ENCODE measurements around the gene ZSCAN5B.
"Not testable (repeated sequence)": the region's sequence is repeated elsewhere in the genome, so short reads cannot be mapped to it uniquely, and the experiment has no call there.

ZSCAN5B gene

GRCh38 chr19:56193981-56194640, 3.5 kb downstream of the ZSCAN5B start:
- Mint-ChIP-seq H3K9me3 (no peaks in the 10 kb centered on the region), H3K4me3 (no peak overlapping the region), H3K36me3 (no peaks in the 10 kb centered on the region), H3K4me1 (no peaks in the 10 kb centered on the region), H3K27me3 (peaks cover 10% of the 10 kb centered on the region), H3K27ac (no peak overlapping the region)
- no peak for ATAC-seq

- no peak for ATAC-seq
- Mint-ChIP-seq H3K36me3 (no peaks in the 10 kb centered on the region), H3K4me1 (no peaks in the 10 kb centered on the region), H3K9me3 (no peaks in the 10 kb centered on the region), H3K27me3 (peaks cover 10% of the 10 kb centered on the region), H3K4me3 (no peak overlapping the region), H3K27ac (no peak overlapping the region)
These were observed 5.9 kb downstream of the ZSCAN5B start for GRCh38 chr19:56191711-56192110.

GRCh38 chr19:56191115-56191514, 6.5 kb downstream of the ZSCAN5B start:
- H3K4me1 Mint-ChIP-seq, result no peaks in the 10 kb centered on the region
- H3K4me3 Mint-ChIP-seq, result no peak overlapping the region
- H3K36me3 Mint-ChIP-seq, result no peaks in the 10 kb centered on the region
- H3K27me3 Mint-ChIP-seq, result peaks cover 10% of the 10 kb centered on the region
- H3K9me3 Mint-ChIP-seq, result no peaks in the 10 kb centered on the region
- no peak overlapping the region for H3K27ac Mint-ChIP-seq
- no peak for ATAC-seq

- no peak overlapping the region for H3K27ac Mint-ChIP-seq
- H3K36me3 Mint-ChIP-seq, result no peaks in the 10 kb centered on the region
- no peaks in the 10 kb centered on the region for H3K9me3 Mint-ChIP-seq
- no peak for ATAC-seq
- H3K27me3 Mint-ChIP-seq, result peaks cover 22% of the 10 kb centered on the region
- H3K4me3 Mint-ChIP-seq, result no peak overlapping the region
- no peaks in the 10 kb centered on the region for H3K4me1 Mint-ChIP-seq
These were observed 7.8 kb downstream of the ZSCAN5B start for GRCh38 chr19:56189785-56190184.

GRCh38 chr19:56177564-56178243, 19.9 kb downstream of the ZSCAN5B start:
- peaks cover 29% of the 10 kb centered on the region for H3K27me3 Mint-ChIP-seq

GRCh38 chr19:56176881-56177280, 20.7 kb downstream of the ZSCAN5B start:
- H3K4me3 Mint-ChIP-seq, result no peak overlapping the region
- H3K36me3 Mint-ChIP-seq, result no peaks in the 10 kb centered on the region
- H3K27me3 Mint-ChIP-seq, result peaks cover 34% of the 10 kb centered on the region
- H3K9me3 Mint-ChIP-seq, result no peaks in the 10 kb centered on the region
- ATAC-seq, result no peak
- no peak overlapping the region for H3K27ac Mint-ChIP-seq
- peaks cover 3% of the 10 kb centered on the region for H3K4me1 Mint-ChIP-seq

More at GRCh38 chr19:56177564-56178243, 19.9 kb downstream of the ZSCAN5B start:
- H3K27ac Mint-ChIP-seq, result no peak overlapping the region
- no peaks in the 10 kb centered on the region for H3K36me3 Mint-ChIP-seq
- no peaks in the 10 kb centered on the region for H3K9me3 Mint-ChIP-seq
- no peak overlapping the region for H3K4me3 Mint-ChIP-seq
- H3K4me1 Mint-ChIP-seq, result no peaks in the 10 kb centered on the region
- no peak for ATAC-seq

- peaks cover 38% of the 10 kb centered on the region for H3K27me3 Mint-ChIP-seq
- H3K9me3 Mint-ChIP-seq, H3K36me3 Mint-ChIP-seq, ATAC-seq, H3K4me1 Mint-ChIP-seq, H3K4me3 Mint-ChIP-seq, H3K27ac Mint-ChIP-seq: not testable (repeated sequence)
These were observed 21.3 kb downstream of the ZSCAN5B start for GRCh38 chr19:56176310-56176709.

- H3K36me3 Mint-ChIP-seq, H3K4me1 Mint-ChIP-seq, H3K9me3 Mint-ChIP-seq, H3K4me3 Mint-ChIP-seq, H3K27ac Mint-ChIP-seq, ATAC-seq: not testable (repeated sequence)
- peaks cover 38% of the 10 kb centered on the region for H3K27me3 Mint-ChIP-seq
These were observed 21.7 kb downstream of the ZSCAN5B start, which contains the start of gene GALP for GRCh38 chr19:56175861-56176307. Gene GALP, plus strand, starts transcription at chr19:56176008. Its CDS starts 1,101 bp downstream, at chr19:56177109.

- Mint-ChIP-seq H3K4me1 (peaks cover 6% of the 10 kb centered on the region), H3K36me3 (no peaks in the 10 kb centered on the region), H3K9me3 (no peaks in the 10 kb centered on the region), H3K27ac (no peak overlapping the region), H3K27me3 (peaks cover 38% of the 10 kb centered on the region), H3K4me3 (no peak overlapping the region)
- no peak for ATAC-seq
These were observed 23.0 kb downstream of the ZSCAN5B start for GRCh38 chr19:56174550-56174949.

- Mint-ChIP-seq H3K9me3 (no peaks in the 10 kb centered on the region), H3K4me1 (peaks cover 6% of the 10 kb centered on the region), H3K27ac (no peak overlapping the region), H3K4me3 (no peak overlapping the region), H3K27me3 (peaks cover 38% of the 10 kb centered on the region), H3K36me3 (no peaks in the 10 kb centered on the region)
- no peak for ATAC-seq
These were observed 23.5 kb downstream of the ZSCAN5B start for GRCh38 chr19:56174086-56174485.

- H3K27ac Mint-ChIP-seq, result no peak overlapping the region
These were observed 27.3 kb downstream of the ZSCAN5B start for GRCh38 chr19:56170261-56170660.

GRCh38 chr19:56167064-56167578, 30.5 kb downstream of the ZSCAN5B start:
- Mint-ChIP-seq H3K4me3 (no peak overlapping the region), H3K36me3 (no peaks in the 10 kb centered on the region), H3K9me3 (no peaks in the 10 kb centered on the region), H3K27me3 (peaks cover 24% of the 10 kb centered on the region), H3K27ac (no peak overlapping the region), H3K4me1 (peaks cover 6% of the 10 kb centered on the region)
- no peak for ATAC-seq

More at GRCh38 chr19:56170261-56170660, 27.3 kb downstream of the ZSCAN5B start:
- Mint-ChIP-seq H3K27me3 (peaks cover 36% of the 10 kb centered on the region), H3K9me3 (no peaks in the 10 kb centered on the region), H3K4me3 (no peak overlapping the region), H3K4me1 (peaks cover 6% of the 10 kb centered on the region), H3K36me3 (no peaks in the 10 kb centered on the region)
- no peak for ATAC-seq

GRCh38 chr19:56163097-56163496, 34.5 kb downstream of the ZSCAN5B start:
- Mint-ChIP-seq H3K4me1 (no peaks in the 10 kb centered on the region), H3K4me3 (no peak overlapping the region), H3K27me3 (peaks cover 17% of the 10 kb centered on the region), H3K9me3 (peaks cover 7% of the 10 kb centered on the region), H3K36me3 (peaks cover 25% of the 10 kb centered on the region), H3K27ac (no peak overlapping the region)
- ATAC-seq, result no peak

GRCh38 chr19:56162258-56162657, 35.3 kb downstream of the ZSCAN5B start:
- Mint-ChIP-seq H3K27me3 (peaks cover 17% of the 10 kb centered on the region), H3K36me3 (peaks cover 34% of the 10 kb centered on the region), H3K4me3 (no peak overlapping the region), H3K4me1 (no peaks in the 10 kb centered on the region), H3K27ac (no peak overlapping the region), H3K9me3 (peaks cover 7% of the 10 kb centered on the region)
- peak; percentile 60 for ATAC-seq

GRCh38 chr19:56161534-56161933, 36.0 kb downstream of the ZSCAN5B start:
- Mint-ChIP-seq H3K27me3 (peaks cover 17% of the 10 kb centered on the region), H3K36me3 (peaks cover 40% of the 10 kb centered on the region), H3K9me3 (peaks cover 7% of the 10 kb centered on the region), H3K4me3 (no peak overlapping the region), H3K27ac (no peak overlapping the region), H3K4me1 (no peaks in the 10 kb centered on the region)
- no peak for ATAC-seq
